Measurements from ENCODE around the gene ZWILCH. TPM values are rescaled to one million over a fixed set of nuclear protein-coding genes. Genes with fewer than 3 reads are reported as not detected.
A peak's percentile ranks its signal among the peaks of the same experiment; 100 is the strongest.

ZWILCH gene
- total and polyA plus RNA-seq, 2 experiments from 2014 or later, result 7.5 to 15.7 TPM

DNA sequence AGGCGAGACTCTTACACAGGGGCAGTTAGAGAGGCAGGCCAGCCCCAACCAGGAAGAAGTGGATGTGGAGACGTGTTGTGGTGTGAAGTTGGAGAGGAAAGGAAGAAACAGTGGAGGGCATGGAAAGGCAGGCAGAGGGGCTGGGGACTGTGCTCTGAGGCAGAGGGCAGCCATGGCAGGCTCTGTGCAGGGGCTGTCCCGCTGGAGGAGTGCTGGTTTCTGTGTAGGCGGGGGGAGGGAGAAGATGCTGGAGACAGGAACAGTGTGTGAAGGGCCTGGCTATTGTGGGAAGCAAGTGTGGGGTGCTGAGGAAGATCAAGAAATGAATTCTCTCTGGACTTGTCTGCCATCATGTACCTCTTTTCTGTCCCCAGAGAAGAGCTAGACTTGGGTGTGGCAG, 28.6 kb upstream of the ZWILCH start:
- no peak overlapping the region for H3K27ac ChIP-seq
- no peak for TF ChIP-seq CTCF (IDR thresholded peaks at IDR 0.05; ENCODE audit: low read depth, low read length)
- no peaks in the 10 kb centered on the region for H3K9me3 ChIP-seq (ENCODE audit: low read depth)

DNA sequence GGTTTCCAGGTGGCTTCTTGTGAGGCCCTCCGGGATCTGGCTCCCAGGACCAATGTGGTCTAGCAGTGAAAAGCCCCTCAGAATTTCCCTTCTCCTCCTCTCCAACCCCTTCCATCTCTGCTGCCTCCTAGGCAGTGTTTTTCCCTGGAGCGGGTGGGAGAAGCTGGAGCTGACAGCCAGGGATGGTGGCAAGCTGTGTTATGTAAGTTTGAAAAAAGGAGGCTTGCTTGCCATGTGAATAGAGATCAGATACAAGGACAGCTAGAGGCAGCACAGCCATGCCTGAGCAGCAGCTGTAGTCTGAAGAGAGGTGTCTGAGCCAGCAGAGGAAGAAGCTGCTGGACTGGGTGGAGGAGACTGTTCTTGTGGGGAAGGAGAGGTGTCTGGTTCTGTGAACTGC, 28.1 kb upstream of the ZWILCH start:
- Histone ChIP-seq H3K27ac (no peak overlapping the region), H3K4me3 (no peak overlapping the region), H3K27me3 (no peaks in the 10 kb centered on the region), H3K4me1 (ENCODE audit: low read depth) (peaks cover 32% of the 10 kb centered on the region), H3K9me3 (ENCODE audit: low read depth) (no peaks in the 10 kb centered on the region), H3K36me3 (no peaks in the 10 kb centered on the region)
- no peak for DNase-seq (ENCODE audit: low read depth in 1 of 2, low spot score in 1 of 2)
- no peak for TF ChIP-seq CTCF (IDR thresholded peaks at IDR 0.05; ENCODE audit: low read depth, low read length)

More for the DNA sequence above, 28.6 kb upstream of the ZWILCH start:
- Histone ChIP-seq H3K36me3 (no peaks in the 10 kb centered on the region), H3K4me3 (no peak overlapping the region), H3K27me3 (no peaks in the 10 kb centered on the region), H3K4me1 (ENCODE audit: low read depth) (peaks cover 32% of the 10 kb centered on the region)
- DNase-seq (ENCODE audit: low read depth in 1 of 2, low spot score in 1 of 2), result no peak

DNA sequence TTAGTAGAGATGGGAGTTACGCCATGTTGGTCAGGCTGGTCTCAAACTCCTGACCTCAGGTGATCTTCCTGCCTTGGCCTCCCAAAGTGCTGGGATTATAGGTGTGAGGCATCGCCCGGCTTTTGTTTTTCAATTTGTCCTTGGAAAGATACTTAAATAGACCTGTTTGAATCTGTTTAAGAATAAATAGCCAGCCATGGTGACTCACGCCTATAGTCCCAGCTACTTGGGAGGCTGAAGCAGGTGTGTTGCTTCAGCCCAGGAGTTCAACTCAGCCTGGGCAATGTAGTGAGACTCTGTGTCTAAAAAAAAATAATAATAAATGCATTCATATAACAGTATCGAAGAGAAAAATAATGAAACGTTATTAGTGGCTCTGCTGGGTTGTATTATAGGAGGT, 24.9 kb upstream of the ZWILCH start:
- Histone ChIP-seq H3K4me3 (no peak overlapping the region), H3K9me3 (ENCODE audit: low read depth) (no peaks in the 10 kb centered on the region), H3K4me1 (ENCODE audit: low read depth) (peaks cover 4% of the 10 kb centered on the region), H3K27me3 (no peaks in the 10 kb centered on the region), H3K27ac (no peak overlapping the region), H3K36me3 (peaks cover 5% of the 10 kb centered on the region)
- no peak for TF ChIP-seq CTCF (IDR thresholded peaks at IDR 0.05; ENCODE audit: low read depth, low read length)
- no peak for DNase-seq (ENCODE audit: low read depth in 1 of 2, low spot score in 1 of 2)

GRCh38 chr15:66481107-66481856, 23.8 kb upstream of the ZWILCH start:
- Histone ChIP-seq H3K36me3 (peaks cover 5% of the 10 kb centered on the region), H3K27me3 (no peaks in the 10 kb centered on the region), H3K27ac (no peak overlapping the region), H3K4me1 (ENCODE audit: low read depth) (peaks cover under 1% of the 10 kb centered on the region), H3K9me3 (ENCODE audit: low read depth) (no peaks in the 10 kb centered on the region), H3K4me3 (no peak overlapping the region)
- TF ChIP-seq CTCF (IDR thresholded peaks at IDR 0.05; ENCODE audit: low read depth, low read length), result peak; percentile 5
- no peak for DNase-seq (ENCODE audit: low read depth in 1 of 2, low spot score in 1 of 2)

GRCh38 chr15:66482539-66482938, 22.6 kb upstream of the ZWILCH start:
- Histone ChIP-seq H3K27ac (no peak overlapping the region), H3K27me3 (no peaks in the 10 kb centered on the region), H3K9me3 (ENCODE audit: low read depth) (no peaks in the 10 kb centered on the region), H3K4me3 (no peak overlapping the region), H3K36me3 (peaks cover 10% of the 10 kb centered on the region), H3K4me1 (ENCODE audit: low read depth) (no peaks in the 10 kb centered on the region)
- no peak for DNase-seq (ENCODE audit: low read depth in 1 of 2, low spot score in 1 of 2)
- TF ChIP-seq CTCF (IDR thresholded peaks at IDR 0.05; ENCODE audit: low read depth, low read length), result no peak
